Stimulated activated effector memory CD8-positive, alpha-beta T cell treated with anti-CD3 and anti-CD28 coated beads, Interleukin-12 subunit alpha, Interleukin-12 subunit beta, amount 100 ng/mL, for 72 hours (primary cell): ENCODE measurements around the gene PKD2L2.
"Not testable (repeated sequence)": the region's sequence is repeated elsewhere in the genome, so short reads cannot be mapped to it uniquely, and the experiment has no call there.

ENCODE experiments used
- ATAC-seq: fragments of 150-1000 bp; cut with Tn5 transposase; 2 replicates; pipeline ENCODE4 v1.10.0; 2021
- DNase-seq, 2 donors: peaks; one replicate each; pipeline ENCODE4 v3.0.0; 2021 to 2022; ENCODE audit warnings: low spot score in 2 of 2
- H3K27ac Mint-ChIP-seq: one replicate; pipeline ENCODE4 v1.8.0; 2022; ENCODE audit warnings: mild to moderate bottlenecking, mixed read lengths
- H3K36me3 Mint-ChIP-seq: one replicate; pipeline ENCODE4 v1.8.0; 2022; ENCODE audit warnings: mild to moderate bottlenecking, mixed read lengths
- H3K4me1 Mint-ChIP-seq: one replicate; pipeline ENCODE4 v1.8.0; 2022; ENCODE audit warnings: mixed read lengths
- H3K4me3 Mint-ChIP-seq: one replicate; pipeline ENCODE4 v1.8.0; 2022; ENCODE audit warnings: mild to moderate bottlenecking, mixed read lengths
- H3K9me3 Mint-ChIP-seq: one replicate; pipeline ENCODE4 v1.8.0; 2022; ENCODE audit warnings: mixed read lengths

PKD2L2 gene

GRCh38 chr5:137916923-137917322, 27.7 kb downstream of the PKD2L2 start:
- DNase-seq (no peak), ATAC-seq (no peak)
- Mint-ChIP-seq H3K27ac (no peak overlapping the region), H3K4me1 (no peaks in the 10 kb centered on the region), H3K9me3 (peaks cover 13% of the 10 kb centered on the region), H3K36me3 (no peaks in the 10 kb centered on the region), H3K4me3 (no peak overlapping the region)

- Mint-ChIP-seq H3K27ac (no peak overlapping the region), H3K36me3 (no peaks in the 10 kb centered on the region), H3K4me3 (no peak overlapping the region), H3K4me1 (no peaks in the 10 kb centered on the region), H3K9me3 (peaks cover 4% of the 10 kb centered on the region)
- DNase-seq (no peak), ATAC-seq (no peak)
Observed at GRCh38 chr5:137921931-137922330, 32.7 kb downstream of the PKD2L2 start.

DNA sequence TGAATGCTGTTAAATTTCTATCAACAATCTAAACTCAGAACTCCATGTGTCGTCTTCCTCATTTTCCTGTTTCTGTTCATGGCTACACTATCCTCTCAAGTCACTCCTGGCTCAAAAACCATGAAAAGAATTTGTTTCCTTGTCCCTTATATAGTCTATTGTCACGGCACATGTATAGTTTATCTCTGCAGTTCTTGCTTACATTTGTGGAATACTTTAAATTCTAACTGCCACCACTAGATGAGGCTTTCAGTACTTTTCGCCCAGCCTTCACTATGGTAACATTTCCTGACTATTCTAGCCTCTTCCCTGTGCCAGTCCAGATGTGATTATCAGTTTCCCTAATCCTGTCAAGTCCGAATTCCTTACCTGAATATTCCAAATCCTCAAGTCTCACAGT, 34.6 kb downstream of the PKD2L2 start:
- Mint-ChIP-seq H3K27ac (no peak overlapping the region), H3K4me1 (no peaks in the 10 kb centered on the region), H3K4me3 (no peak overlapping the region), H3K36me3 (peaks cover 11% of the 10 kb centered on the region), H3K9me3 (no peaks in the 10 kb centered on the region)
- ATAC-seq = no peak
- no peak for DNase-seq

GRCh38 chr5:137932800-137933199, 43.5 kb downstream of the PKD2L2 start:
- Mint-ChIP-seq H3K9me3 (no peaks in the 10 kb centered on the region), H3K27ac (no peak overlapping the region), H3K4me3 (no peak overlapping the region), H3K36me3 (peaks cover 27% of the 10 kb centered on the region), H3K4me1 (peaks cover 5% of the 10 kb centered on the region)
- ATAC-seq = no peak
- DNase-seq = no peak

GRCh38 chr5:137933491-137933911, 44.2 kb downstream of the PKD2L2 start:
- Mint-ChIP-seq H3K9me3 (no peaks in the 10 kb centered on the region), H3K36me3 (peaks cover 27% of the 10 kb centered on the region), H3K4me3 (no peak overlapping the region), H3K4me1 (peaks cover 5% of the 10 kb centered on the region), H3K27ac (peak overlapping the region; percentile 51)
- DNase-seq (no peak), ATAC-seq (no peak)

- H3K9me3 Mint-ChIP-seq = no peaks in the 10 kb centered on the region
- H3K27ac Mint-ChIP-seq = peak overlapping the region; percentile 66
- DNase-seq (no peak), ATAC-seq (peak; percentile 20)
- H3K36me3 Mint-ChIP-seq = peaks cover 30% of the 10 kb centered on the region
- peaks cover 14% of the 10 kb centered on the region for H3K4me1 Mint-ChIP-seq
- no peak overlapping the region for H3K4me3 Mint-ChIP-seq
Observed at GRCh38 chr5:137935190-137935589, 45.9 kb downstream of the PKD2L2 start.

DNA sequence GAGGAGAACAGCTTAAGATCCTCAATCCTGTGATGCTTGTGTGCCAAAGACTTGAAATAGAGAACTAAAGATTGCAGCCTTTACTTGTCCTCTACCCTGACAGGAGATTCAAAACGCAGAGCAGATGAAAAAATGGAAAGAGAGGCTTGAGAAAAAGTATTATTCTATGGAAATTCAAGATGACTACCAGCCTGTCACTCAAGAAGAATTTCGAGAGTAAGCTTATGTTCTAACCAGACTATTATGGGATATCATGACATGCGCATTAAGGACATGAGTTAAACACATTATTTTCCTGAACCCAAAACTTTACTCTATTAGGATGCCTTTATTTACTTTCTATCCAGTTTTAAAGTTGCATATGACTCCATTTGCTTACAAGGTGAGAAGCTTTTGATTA, 46.4 kb downstream of the PKD2L2 start:
- DNase-seq = no peak
- Mint-ChIP-seq H3K4me3 (no peak overlapping the region), H3K36me3 (peaks cover 33% of the 10 kb centered on the region), H3K27ac (peak overlapping the region; percentile 66), H3K9me3 (no peaks in the 10 kb centered on the region), H3K4me1 (peaks cover 14% of the 10 kb centered on the region)
- no peak for ATAC-seq

- H3K27ac Mint-ChIP-seq = peak overlapping the region; percentile 43
- no peak overlapping the region for H3K4me3 Mint-ChIP-seq
- peaks cover 58% of the 10 kb centered on the region for H3K36me3 Mint-ChIP-seq
- DNase-seq (no peak), ATAC-seq (peak; percentile 47)
- peaks cover 14% of the 10 kb centered on the region for H3K4me1 Mint-ChIP-seq
- no peaks in the 10 kb centered on the region for H3K9me3 Mint-ChIP-seq
Observed at GRCh38 chr5:137937994-137938750, 48.9 kb downstream of the PKD2L2 start.

DNA sequence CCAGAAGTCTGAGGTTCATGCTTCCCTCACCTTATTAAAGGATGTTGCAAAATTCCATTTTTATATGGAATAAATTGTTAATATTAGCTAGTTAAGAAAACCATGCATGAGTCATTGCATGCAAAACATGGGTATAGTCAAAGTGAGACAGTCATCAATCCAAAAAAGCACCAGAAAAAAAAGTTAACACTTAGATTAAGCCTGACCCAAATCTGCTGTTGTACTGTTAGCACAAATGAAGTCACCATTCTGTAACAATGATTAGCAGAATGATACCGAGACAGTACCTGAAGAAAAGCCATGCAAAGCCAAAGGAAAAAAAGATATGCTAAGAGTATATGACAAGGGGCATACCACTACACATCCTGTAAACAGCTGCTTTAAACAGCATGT, 49.5 kb downstream of the PKD2L2 start:
- peak overlapping the region; percentile 43 for H3K27ac Mint-ChIP-seq
- DNase-seq (no peak), ATAC-seq (peak; percentile 85)
- H3K4me1 Mint-ChIP-seq = peaks cover 14% of the 10 kb centered on the region
- no peak overlapping the region for H3K4me3 Mint-ChIP-seq
- H3K36me3 Mint-ChIP-seq = peaks cover 63% of the 10 kb centered on the region
- no peaks in the 10 kb centered on the region for H3K9me3 Mint-ChIP-seq

DNA sequence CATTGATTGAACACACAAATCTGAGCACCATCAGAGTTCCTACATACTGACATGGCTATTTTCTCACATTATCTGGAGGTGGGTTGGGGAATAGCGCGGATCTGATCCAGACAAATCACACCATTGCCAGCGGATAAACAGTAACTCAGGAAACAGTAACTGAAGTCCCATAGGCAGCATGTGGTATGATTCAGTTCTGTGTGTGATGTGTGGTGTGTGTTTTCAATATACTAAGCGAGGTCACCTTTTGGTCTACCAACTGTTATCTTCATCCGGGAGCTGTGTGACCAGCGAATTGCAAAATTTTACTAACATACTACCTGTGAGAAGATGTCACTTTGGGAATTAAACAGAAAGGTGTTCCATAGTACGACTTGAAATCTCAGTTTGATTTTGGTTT, 50.1 kb downstream of the PKD2L2 start:
- Mint-ChIP-seq H3K4me3 (no peak overlapping the region), H3K9me3 (no peaks in the 10 kb centered on the region), H3K4me1 (peaks cover 14% of the 10 kb centered on the region), H3K36me3 (peaks cover 69% of the 10 kb centered on the region), H3K27ac (peak overlapping the region; percentile 43)
- ATAC-seq (peak; percentile 56), DNase-seq (no peak)

- H3K9me3 Mint-ChIP-seq, ATAC-seq, H3K27ac Mint-ChIP-seq, DNase-seq, H3K4me3 Mint-ChIP-seq, H3K4me1 Mint-ChIP-seq: not testable (repeated sequence)
- peaks cover 100% of the 10 kb centered on the region for H3K36me3 Mint-ChIP-seq
Observed at GRCh38 chr5:137944280-137944679, 55.0 kb downstream of the PKD2L2 start.

- Mint-ChIP-seq H3K36me3 (peaks cover 100% of the 10 kb centered on the region), H3K4me3 (no peak overlapping the region), H3K27ac (no peak overlapping the region)
Observed at GRCh38 chr5:137945825-137946224, 56.6 kb downstream of the PKD2L2 start.

GRCh38 chr5:137954131-137954879, 65.0 kb downstream of the PKD2L2 start:
- ATAC-seq (no peak), DNase-seq (no peak)
- H3K36me3 Mint-ChIP-seq = peaks cover 92% of the 10 kb centered on the region
- no peak overlapping the region for H3K4me3 Mint-ChIP-seq
- no peaks in the 10 kb centered on the region for H3K4me1 Mint-ChIP-seq
- H3K27ac Mint-ChIP-seq = no peak overlapping the region
- H3K9me3 Mint-ChIP-seq = no peaks in the 10 kb centered on the region

More at GRCh38 chr5:137945825-137946224, 56.6 kb downstream of the PKD2L2 start:
- DNase-seq (no peak), ATAC-seq (no peak)
- Mint-ChIP-seq H3K4me1 (peaks cover 7% of the 10 kb centered on the region), H3K9me3 (no peaks in the 10 kb centered on the region)

- no peaks in the 10 kb centered on the region for H3K4me1 Mint-ChIP-seq
- no peak for DNase-seq
- no peak for ATAC-seq
- no peaks in the 10 kb centered on the region for H3K9me3 Mint-ChIP-seq
- H3K36me3 Mint-ChIP-seq = peaks cover 84% of the 10 kb centered on the region
- H3K27ac Mint-ChIP-seq = peak overlapping the region; percentile 20
- no peak overlapping the region for H3K4me3 Mint-ChIP-seq
Observed at GRCh38 chr5:137957948-137958347, 68.7 kb downstream of the PKD2L2 start.

- Mint-ChIP-seq H3K36me3 (peaks cover 75% of the 10 kb centered on the region), H3K4me3 (no peak overlapping the region), H3K9me3 (no peaks in the 10 kb centered on the region), H3K4me1 (no peaks in the 10 kb centered on the region), H3K27ac (peak overlapping the region; percentile 24)
- ATAC-seq (no peak), DNase-seq (no peak)
Observed at GRCh38 chr5:137959488-137959887, 70.2 kb downstream of the PKD2L2 start.

- peaks cover 75% of the 10 kb centered on the region for H3K36me3 Mint-ChIP-seq
- ATAC-seq (no peak), DNase-seq (no peak)
- H3K4me1 Mint-ChIP-seq = peaks cover under 1% of the 10 kb centered on the region
- H3K27ac Mint-ChIP-seq = peak overlapping the region; percentile 16
- H3K9me3 Mint-ChIP-seq = no peaks in the 10 kb centered on the region
- no peak overlapping the region for H3K4me3 Mint-ChIP-seq
Observed at GRCh38 chr5:137960141-137960540, 70.9 kb downstream of the PKD2L2 start.
